WTC11 (cell line): ENCODE data around the gene REC8. TPM values are rescaled to one million over a fixed set of nuclear protein-coding genes. Genes with fewer than 3 reads are reported as not detected.

Experiments
- ATAC-seq: fragments of 200-7000 bp; cut with Tn5 transposase; 2 replicates; pipeline ENCODE4 v1.10.0; 2021; ENCODE audit warnings: mild to moderate bottlenecking, moderate library complexity
- CTCF ChIA-PET: fragments of 300-600 bp; sonication (Branson Sonifier 250); formaldehyde crosslinking; loops from one replicate; lab custom pipeline; 2021; ENCODE audit warnings: antibody characterized with exemption; lab: Charles Lee
- POLR2A ChIA-PET: fragments of 350-600 bp; sonication (Branson Sonifier 250); formaldehyde crosslinking; loops from one replicate; lab custom pipeline; 2021; ENCODE audit warnings: antibody characterized with exemption; lab: Charles Lee
- DNase-seq: peaks from one replicate; pipeline ENCODE4 v3.0.0; 2021; ENCODE audit warnings: low spot score
- H3K27ac Mint-ChIP-seq: 2 replicates; pipeline ENCODE4 v1.8.0; 2021; ENCODE audit warnings: mixed read lengths
- H3K27me3 Mint-ChIP-seq: 2 replicates; pipeline ENCODE4 v1.8.0; 2021; ENCODE audit warnings: low read depth, mild to moderate bottlenecking, moderate library complexity, mixed read lengths
- H3K36me3 Mint-ChIP-seq: 2 replicates; pipeline ENCODE4 v1.8.0; 2021; ENCODE audit warnings: mixed read lengths
- H3K4me1 Mint-ChIP-seq: 2 replicates; pipeline ENCODE4 v1.8.0; 2022; ENCODE audit warnings: mixed read lengths
- H3K4me3 Mint-ChIP-seq: 2 replicates; pipeline ENCODE4 v1.8.0; 2021; ENCODE audit warnings: mild to moderate bottlenecking, moderate library complexity, mixed read lengths
- H3K9me3 Mint-ChIP-seq: 2 replicates; pipeline ENCODE4 v1.8.0; 2021; ENCODE audit warnings: mixed read lengths
- ATF1 ChIP-seq: sonication (generic); formaldehyde crosslinking; IDR thresholded peaks from 2 replicates; pipeline ENCODE4 v1.8.1; 2023; ENCODE audit warnings: mild to moderate bottlenecking, moderate library complexity, missing genetic modification reagents
- CREM ChIP-seq: sonication (generic); formaldehyde crosslinking; IDR thresholded peaks from 2 replicates; pipeline ENCODE4 v1.8.1; 2022; ENCODE audit warnings: mild to moderate bottlenecking, missing genetic modification reagents, moderate library complexity
- E2F1 ChIP-seq: sonication (generic); formaldehyde crosslinking; IDR thresholded peaks from 2 replicates; pipeline ENCODE4 v1.8.0; 2022; ENCODE audit warnings: mild to moderate bottlenecking, missing genetic modification reagents
- ETV6 ChIP-seq: sonication (generic); formaldehyde crosslinking; IDR thresholded peaks from 2 replicates; pipeline ENCODE4 v1.8.1; 2022; ENCODE audit warnings: mild to moderate bottlenecking, missing genetic modification reagents
- FOXJ3 ChIP-seq: sonication (generic); formaldehyde crosslinking; IDR thresholded peaks from 2 replicates; pipeline ENCODE4 v1.9.0; 2021; ENCODE audit warnings: missing genetic modification reagents, mild to moderate bottlenecking, borderline replicate concordance
- GTF2I ChIP-seq: fragments of 250-450 bp; sonication (Bioruptor Pico); conservative IDR thresholded peaks from 2 replicates; pipeline ENCODE4 v1.4.0; 2021; ENCODE audit warnings: mild to moderate bottlenecking
- IRF2 ChIP-seq: sonication (generic); formaldehyde crosslinking; IDR thresholded peaks from 2 replicates; pipeline ENCODE4 v1.8.0; 2022; ENCODE audit warnings: low read depth, missing genetic modification reagents, borderline replicate concordance
- JUN ChIP-seq: sonication (generic); formaldehyde crosslinking; IDR thresholded peaks from 2 replicates; pipeline ENCODE4 v1.8.0; 2023; ENCODE audit warnings: mild to moderate bottlenecking, missing genetic modification reagents
- NFYB ChIP-seq: sonication (generic); formaldehyde crosslinking; conservative IDR thresholded peaks from 2 replicates; pipeline ENCODE4 v1.8.0; 2022; ENCODE audit warnings: low read depth, missing genetic modification reagents
- PRRX2 ChIP-seq: fragments of 250-450 bp; sonication (Bioruptor Pico); IDR thresholded peaks from 2 replicates; pipeline ENCODE4 v1.8.0; 2021; ENCODE audit warnings: mild to moderate bottlenecking
- TEAD4 ChIP-seq: sonication (generic); formaldehyde crosslinking; IDR thresholded peaks from 2 replicates; pipeline ENCODE4 v1.8.0; 2022; ENCODE audit warnings: mild to moderate bottlenecking, missing genetic modification reagents
- USF1 ChIP-seq: sonication (generic); formaldehyde crosslinking; IDR thresholded peaks from 2 replicates; pipeline ENCODE4 v1.8.0; 2022; ENCODE audit warnings: mild to moderate bottlenecking, missing genetic modification reagents
- USF2 ChIP-seq: sonication (generic); formaldehyde crosslinking; IDR thresholded peaks from 2 replicates; pipeline ENCODE4 v1.8.1; 2023; ENCODE audit warnings: mild to moderate bottlenecking, missing genetic modification reagents, moderate library complexity
- ZNF219 ChIP-seq: sonication (generic); formaldehyde crosslinking; IDR thresholded peaks from 2 replicates; pipeline ENCODE4 v1.8.0; 2023; ENCODE audit warnings: missing genetic modification reagents, mild to moderate bottlenecking, borderline replicate concordance
- ZNF396 ChIP-seq: fragments of 250-450 bp; sonication (Bioruptor Pico); IDR thresholded peaks from 2 replicates; pipeline ENCODE4 v1.8.0; 2021; ENCODE audit warnings: mild to moderate bottlenecking, moderate library complexity, borderline replicate concordance
- ZSCAN18 ChIP-seq: fragments of 250-450 bp; sonication (Bioruptor Pico); IDR thresholded peaks from 2 replicates; pipeline ENCODE4 v2.1.2; 2022; ENCODE audit warnings: mild to moderate bottlenecking, moderate library complexity
- total RNA-seq: library from RNA; stranded (reverse); gene quantifications from 3 replicates; pipeline ENCODE4 v1.2.3, GENCODE V29; 2021

The REC8 gene
- total RNA-seq, 1 experiment from 2014 or later = 32.2 TPM

- TF ChIP-seq ETV6 (CRISPR knock-in tag) = no peak
- TF ChIP-seq CREM (CRISPR knock-in tag) = no peak
- TF ChIP-seq NFYB (CRISPR knock-in tag) = no peak
These were observed 24.5 kb downstream of the REC8 start (continued) for GRCh38 chr14:24196071-24197055.

- peaks cover 24% of the 10 kb centered on the region for H3K4me1 Mint-ChIP-seq
- ChIA-PET CTCF (interaction anchor here (0.7 kb wide), 1 partner anchor 89 kb away, joined by 3 read pairs; no protein-coding TSS in a partner anchor), POLR2A (interaction anchor here (0.7 to 1.9 kb wide), 3 partner anchors 13 to 99 kb away, joined by 3 to 9 read pairs (median 3); partner anchors contain the start of gene MDP1)
- H3K27me3 Mint-ChIP-seq = no peaks in the 10 kb centered on the region
- H3K27ac Mint-ChIP-seq = 0 out of 2 replicates have a peak overlapping the region, but pooled peaks have one; percentile 83
- TF ChIP-seq JUN (CRISPR knock-in tag) (no peak), USF1 (CRISPR knock-in tag) (no peak), ZNF396 (no peak), E2F1 (CRISPR knock-in tag) (no peak), GTF2I (CRISPR knock-in tag) (no peak), ZNF219 (CRISPR knock-in tag) (no peak)
- DNase-seq (no peak), ATAC-seq (no peak)
- peaks cover 18% of the 10 kb centered on the region for H3K9me3 Mint-ChIP-seq
- H3K4me3 Mint-ChIP-seq = peak overlapping the region; percentile 94
- H3K36me3 Mint-ChIP-seq = peaks cover 40% of the 10 kb centered on the region
These were observed 25.2 kb downstream of the REC8 start for GRCh38 chr14:24197056-24197450.

GRCh38 chr14:24198814-24199524 is 27.1 kb downstream of the REC8 start:
- Mint-ChIP-seq H3K4me1 (peaks cover 34% of the 10 kb centered on the region), H3K9me3 (peaks cover 29% of the 10 kb centered on the region), H3K27me3 (no peaks in the 10 kb centered on the region), H3K36me3 (peaks cover 49% of the 10 kb centered on the region), H3K27ac (peak overlapping the region; percentile 93), H3K4me3 (peak overlapping the region; percentile 6; the same call in 1 of the 2 replicates)
- POLR2A ChIA-PET = interaction anchor here (0.7 kb wide), 1 partner anchor 77 kb away, joined by 7 read pairs; no protein-coding TSS in a partner anchor
- no peak for ATAC-seq
- no peak for TF ChIP-seq TEAD4
- TF ChIP-seq PRRX2 = no peak
- no peak for TF ChIP-seq ZSCAN18 (CRISPR knock-in tag)
- TF ChIP-seq ATF1 (CRISPR knock-in tag) = no peak
- 0 out of 2 replicates have a peak, but pooled peaks have one; percentile 13 for TF ChIP-seq USF2 (CRISPR knock-in tag)
- no peak for TF ChIP-seq IRF2
- no peak for TF ChIP-seq FOXJ3 (CRISPR knock-in tag)
- DNase-seq = no peak
- CTCF ChIA-PET = no interaction called here
